Suprapubic skin (tissue), 4 donors: ENCODE data around the gene SOX3. TPM values are rescaled to one million over a fixed set of nuclear protein-coding genes. Genes with fewer than 3 reads are reported as not detected.

ENCODE experiments used
- DNase-seq, 2 donors: peaks; one replicate each; pipeline ENCODE4 v3.0.0-alpha.2; 2019; ENCODE audit warnings: low spot score in 2 of 2
- H3K27ac ChIP-seq: fragments of 200-600 bp; sonication (generic); one replicate; pipeline ENCODE4 v1.5.1; 2019
- H3K27me3 ChIP-seq: fragments of 200-600 bp; sonication (generic); one replicate; pipeline ENCODE4 v1.5.1; 2019
- H3K36me3 ChIP-seq: fragments of 200-600 bp; sonication (generic); one replicate; pipeline ENCODE4 v1.5.1; 2019
- H3K4me1 ChIP-seq: fragments of 200-600 bp; sonication (generic); one replicate; pipeline ENCODE4 v1.5.1; 2019
- H3K4me3 ChIP-seq: fragments of 200-600 bp; sonication (generic); one replicate; pipeline ENCODE4 v1.5.1; 2019; ENCODE audit warnings: mild to moderate bottlenecking
- H3K9me3 ChIP-seq: fragments of 200-600 bp; sonication (generic); one replicate; pipeline ENCODE4 v1.5.1; 2019
- CTCF ChIP-seq, 2 donors: fragments of 200-600 bp in 1 of 2; fragments of 450-650 bp in 1 of 2; sonication (generic) in 1 of 2; IDR thresholded peaks; one replicate each; pipeline ENCODE4 v1.5.1; 2016 to 2019; ENCODE audit warnings: antibody characterized with exemption in 2 of 2, mild to moderate bottlenecking in 1 of 2, moderate library complexity in 1 of 2
- EP300 ChIP-seq: sonication (generic); formaldehyde crosslinking; IDR thresholded peaks from one replicate; pipeline ENCODE4 v1.6.1; 2017; ENCODE audit warnings: antibody characterized with exemption
- POLR2A ChIP-seq, 2 donors: fragments of 450-650 bp; IDR thresholded peaks; one replicate each; pipeline ENCODE4 v1.6.1; 2017; ENCODE audit warnings: antibody characterized with exemption in 2 of 2, mild to moderate bottlenecking in 2 of 2, moderate library complexity in 2 of 2
- POLR2AphosphoS5 ChIP-seq, 3 donors: sonication (generic); formaldehyde crosslinking; IDR thresholded peaks; one replicate each; pipeline ENCODE4 v1.6.1; 2017; ENCODE audit warnings: antibody characterized with exemption in 3 of 3
- WGBS: methylation state at CpG from one replicate; pipeline ENCODE4 v1.1.5; 2018; 5-methylcytosine and 5-hydroxymethylcytosine counted together
- total RNA-seq, 4 donors: library from RNA; depleted of rRNA; stranded (reverse); fragments of >200 nt; gene quantifications; one replicate each; pipeline ENCODE4 v1.1.0, GENCODE V29; 2016

Gene SOX3
- total RNA-seq, 4 donors from 2014 or later = not detected

GRCh38 chrX:140502491-140503237, 2.2 kb downstream of the SOX3 start:
- Histone ChIP-seq H3K27ac (no peak overlapping the region), H3K4me1 (peaks cover 39% of the 10 kb centered on the region), H3K9me3 (no peaks in the 10 kb centered on the region), H3K4me3 (peak overlapping the region; percentile 48), H3K36me3 (no peaks in the 10 kb centered on the region), H3K27me3 (peaks cover 85% of the 10 kb centered on the region)
- TF ChIP-seq POLR2A (IDR thresholded peaks at IDR 0.05) (no peak), POLR2AphosphoS5 (IDR thresholded peaks at IDR 0.05) (no peak)
- no peak for DNase-seq
- 52% methylated on average over 40 of the region's 40 CpGs for WGBS

- TF ChIP-seq POLR2A (IDR thresholded peaks at IDR 0.05) = no peak
- TF ChIP-seq POLR2AphosphoS5 (IDR thresholded peaks at IDR 0.05) = no peak
- TF ChIP-seq EP300 = no peak
- no peak for TF ChIP-seq CTCF (IDR thresholded peaks at IDR 0.05)
- Histone ChIP-seq H3K27me3 (peaks cover 79% of the 10 kb centered on the region), H3K36me3 (no peaks in the 10 kb centered on the region), H3K9me3 (no peaks in the 10 kb centered on the region), H3K4me1 (peaks cover 33% of the 10 kb centered on the region), H3K27ac (no peak overlapping the region), H3K4me3 (no peak overlapping the region)
- no peak for DNase-seq
- WGBS = 39% methylated on average over 14 of the region's 14 CpGs
Measured at GRCh38 chrX:140501940-140502468, 2.9 kb downstream of the SOX3 start.

GRCh38 chrX:140501321-140501720, 3.5 kb downstream of the SOX3 start:
- no peak for DNase-seq
- no peak overlapping the region for H3K4me3 ChIP-seq
- H3K36me3 ChIP-seq = no peaks in the 10 kb centered on the region
- H3K27ac ChIP-seq = no peak overlapping the region
- no peaks in the 10 kb centered on the region for H3K9me3 ChIP-seq
- peaks cover 73% of the 10 kb centered on the region for H3K27me3 ChIP-seq
- 28% methylated on average over 13 of the region's 13 CpGs for WGBS
- peaks cover 32% of the 10 kb centered on the region for H3K4me1 ChIP-seq
- no peak for TF ChIP-seq EP300
- no peak for TF ChIP-seq CTCF (IDR thresholded peaks at IDR 0.05)

GRCh38 chrX:140500441-140500840, 4.4 kb downstream of the SOX3 start:
- 25% methylated on average over 8 of the region's 9 CpGs for WGBS

GRCh38 chrX:140495739-140496138, 9.1 kb downstream of the SOX3 start:
- no peak for DNase-seq
- WGBS = 95% methylated on average over 1 of the region's 1 CpG
- Histone ChIP-seq H3K36me3 (no peaks in the 10 kb centered on the region), H3K27me3 (peaks cover 27% of the 10 kb centered on the region), H3K4me3 (no peak overlapping the region), H3K27ac (no peak overlapping the region), H3K4me1 (no peaks in the 10 kb centered on the region), H3K9me3 (no peaks in the 10 kb centered on the region)
- TF ChIP-seq CTCF (IDR thresholded peaks at IDR 0.05) (no peak), POLR2A (IDR thresholded peaks at IDR 0.05) (no peak), POLR2AphosphoS5 (IDR thresholded peaks at IDR 0.05) (no peak), EP300 (no peak)

More at GRCh38 chrX:140500441-140500840, 4.4 kb downstream of the SOX3 start:
- H3K4me1 ChIP-seq = peaks cover 24% of the 10 kb centered on the region
- H3K9me3 ChIP-seq = no peaks in the 10 kb centered on the region
- H3K4me3 ChIP-seq = no peak overlapping the region
- peaks cover 65% of the 10 kb centered on the region for H3K27me3 ChIP-seq
- TF ChIP-seq CTCF (IDR thresholded peaks at IDR 0.05) (no peak), POLR2A (IDR thresholded peaks at IDR 0.05) (no peak), POLR2AphosphoS5 (IDR thresholded peaks at IDR 0.05) (no peak), EP300 (no peak)
- H3K36me3 ChIP-seq = no peaks in the 10 kb centered on the region
- DNase-seq = no peak
- H3K27ac ChIP-seq = no peak overlapping the region
